Measurements from ENCODE around the gene ELAVL2.
"Not testable (repeated sequence)": the region's sequence is repeated elsewhere in the genome, so short reads cannot be mapped to it uniquely, and the experiment has no call there.

The ELAVL2 gene

DNA sequence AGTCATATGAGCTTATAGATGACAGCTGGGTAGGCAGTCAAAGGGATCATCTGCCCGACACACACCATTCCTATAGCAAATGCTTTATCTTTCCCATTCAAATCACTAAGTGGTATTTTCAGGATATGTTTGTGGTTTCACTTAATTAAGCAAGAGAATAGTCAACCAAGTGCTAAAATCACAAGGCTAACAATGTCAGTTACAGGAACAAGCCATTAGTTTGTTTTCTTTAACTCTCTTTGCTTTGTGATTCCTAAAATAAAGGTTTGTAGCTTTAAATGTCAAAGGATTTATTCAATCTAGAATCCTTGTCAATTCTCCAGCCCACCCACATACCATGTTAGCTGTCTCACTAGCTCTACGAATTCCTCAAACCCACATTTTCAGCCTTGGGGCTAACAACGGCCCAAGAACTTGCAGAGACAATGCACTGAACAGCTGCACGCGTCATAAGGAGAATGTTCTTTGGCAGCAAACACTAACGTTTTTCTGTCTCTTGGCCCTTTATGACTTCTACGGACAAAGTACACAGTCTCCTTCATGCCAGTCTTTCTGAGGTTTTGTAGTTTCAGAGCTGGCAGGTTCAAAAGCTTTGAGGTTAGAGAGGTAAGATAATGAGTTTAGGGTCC lies 56.6 kb downstream of the ELAVL2 start:
- DNase-seq (ENCODE audit: low spot score) = no peak

DNA sequence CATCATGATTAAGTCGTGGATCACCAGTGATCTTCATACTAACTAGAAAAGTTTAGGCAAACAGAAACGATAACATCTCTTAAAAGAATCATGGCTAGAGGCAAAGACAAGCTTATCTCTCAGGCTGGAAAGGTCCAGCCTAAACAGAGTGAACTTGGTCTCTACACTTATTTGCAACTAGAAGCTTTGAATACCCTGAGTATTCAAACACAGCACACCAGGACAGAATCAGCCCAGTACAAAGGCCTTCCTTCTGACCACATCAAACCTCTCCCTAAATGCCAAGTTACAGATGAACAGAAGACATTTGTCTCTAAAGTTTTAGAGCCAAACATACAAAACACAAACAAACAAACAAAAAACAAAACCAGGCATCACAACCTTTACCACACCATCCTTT lies 57.2 kb downstream of the ELAVL2 start:
- no peak for DNase-seq (ENCODE audit: low spot score)

DNA sequence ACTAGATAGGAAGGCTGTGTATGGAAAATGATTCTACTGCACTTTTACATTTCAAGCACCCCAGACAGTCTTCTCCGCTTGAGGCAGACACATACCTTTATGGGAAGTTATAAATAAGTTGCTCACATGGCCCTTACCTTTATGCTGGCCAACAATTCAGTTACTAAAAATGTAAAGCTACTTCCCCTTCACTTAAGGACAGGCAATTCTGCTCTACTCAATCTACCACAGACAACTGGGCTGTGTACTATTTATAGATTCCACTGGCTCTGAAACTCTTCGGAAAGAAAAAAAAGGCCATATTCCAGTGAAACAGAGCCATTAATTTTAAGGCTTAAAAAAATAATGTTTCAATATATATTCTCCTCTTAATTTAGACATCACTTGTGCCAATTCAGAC lies 59.4 kb downstream of the ELAVL2 start:
- DNase-seq (ENCODE audit: low spot score) = no peak

DNA sequence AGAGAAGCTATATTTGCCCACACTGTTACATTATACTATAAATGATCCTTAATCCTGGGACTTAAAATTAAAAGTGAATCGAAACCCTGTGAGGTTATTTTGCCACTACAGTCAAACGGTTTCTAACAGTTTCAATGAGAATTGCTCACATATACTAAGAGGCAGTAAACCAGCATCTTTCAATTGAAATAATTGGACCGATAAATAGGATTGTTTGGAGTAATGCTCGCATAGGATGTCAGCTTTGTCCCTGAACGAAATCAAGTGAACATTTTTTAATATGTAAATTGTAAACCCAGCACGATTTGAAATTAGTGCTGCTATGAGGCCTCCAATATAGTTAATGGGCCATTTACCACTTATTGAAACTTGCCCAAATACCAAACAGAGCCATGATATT lies 60.5 kb downstream of the ELAVL2 start:
- DNase-seq (ENCODE audit: low spot score) = no peak

DNA sequence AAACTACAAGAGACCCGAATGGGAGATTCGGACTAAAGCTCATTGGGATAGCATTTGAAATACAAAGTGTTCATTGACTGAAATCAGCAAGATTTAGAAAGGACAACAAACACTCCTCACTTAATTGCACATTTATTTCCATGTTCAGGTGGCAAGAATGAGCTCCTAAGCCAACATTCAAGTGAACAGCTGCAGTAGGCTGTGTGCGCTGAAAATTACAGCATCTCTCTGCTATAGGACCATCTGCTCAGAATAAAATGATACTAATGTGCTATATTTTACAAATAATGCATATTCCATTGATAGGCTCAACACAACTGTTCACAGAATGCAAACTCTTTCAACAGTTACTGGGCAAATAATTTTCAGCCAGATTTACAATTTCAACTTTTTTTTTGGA lies 61.8 kb downstream of the ELAVL2 start:
- DNase-seq (ENCODE audit: low spot score) = no peak

DNA sequence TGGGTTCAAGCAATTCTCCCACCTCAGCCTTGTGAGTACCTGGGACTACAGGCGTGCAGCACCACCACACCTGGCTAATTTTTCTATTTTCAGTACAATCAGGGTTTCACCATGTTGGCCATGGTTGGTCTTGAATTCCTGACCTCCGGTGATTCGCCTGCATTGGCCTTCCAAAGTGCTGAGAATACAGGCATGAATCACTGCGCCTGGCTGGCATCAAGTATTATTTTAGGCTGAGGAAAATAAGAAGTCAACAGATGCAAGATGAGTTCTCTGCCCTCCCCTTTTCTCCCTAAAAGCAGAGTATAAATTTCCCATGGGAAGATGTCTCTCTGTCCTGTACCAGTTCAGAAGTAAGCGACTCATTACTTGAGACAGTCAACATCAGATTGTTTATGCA lies 71.5 kb downstream of the ELAVL2 start:
- peak; percentile 12 for DNase-seq (ENCODE audit: low spot score)

DNA sequence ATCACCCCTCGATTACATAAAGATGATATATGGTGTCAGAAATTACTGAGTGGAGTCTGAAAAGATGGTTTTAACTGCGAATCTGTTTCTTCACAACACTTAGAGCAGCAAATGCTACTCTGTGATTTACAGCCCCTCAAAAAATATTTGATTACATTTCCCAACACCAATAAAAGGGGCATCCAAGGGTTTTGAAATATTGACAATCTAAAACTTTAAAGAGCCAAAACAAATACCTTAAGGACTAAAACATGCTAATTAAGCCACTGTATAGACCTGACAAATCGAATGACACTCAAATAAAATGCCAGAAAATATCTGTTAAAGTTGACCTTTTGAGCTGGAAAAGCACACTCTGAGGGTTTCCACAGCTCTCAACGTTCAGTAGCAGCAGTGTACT lies 73.2 kb downstream of the ELAVL2 start:
- no peak for DNase-seq (ENCODE audit: low spot score)

DNA sequence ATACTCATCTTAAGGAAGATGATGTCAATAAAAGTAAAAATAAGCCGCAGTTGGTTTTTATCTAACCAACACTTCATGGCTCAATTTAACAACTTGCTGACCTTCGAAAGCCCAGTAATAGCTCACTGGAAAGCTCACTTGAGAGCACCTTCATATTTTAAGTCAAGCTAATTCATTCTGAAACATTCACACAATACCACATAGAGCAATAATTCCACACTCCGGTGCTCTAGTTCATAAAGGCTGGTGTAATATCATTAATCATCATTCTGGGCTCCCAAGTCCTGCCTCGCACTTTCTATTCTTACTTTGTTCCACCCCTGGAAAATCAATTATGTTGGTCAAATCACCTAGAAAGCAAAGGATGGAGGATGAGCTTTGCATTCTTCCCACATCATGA lies 74.4 kb downstream of the ELAVL2 start:
- DNase-seq (ENCODE audit: low spot score) = no peak

DNA sequence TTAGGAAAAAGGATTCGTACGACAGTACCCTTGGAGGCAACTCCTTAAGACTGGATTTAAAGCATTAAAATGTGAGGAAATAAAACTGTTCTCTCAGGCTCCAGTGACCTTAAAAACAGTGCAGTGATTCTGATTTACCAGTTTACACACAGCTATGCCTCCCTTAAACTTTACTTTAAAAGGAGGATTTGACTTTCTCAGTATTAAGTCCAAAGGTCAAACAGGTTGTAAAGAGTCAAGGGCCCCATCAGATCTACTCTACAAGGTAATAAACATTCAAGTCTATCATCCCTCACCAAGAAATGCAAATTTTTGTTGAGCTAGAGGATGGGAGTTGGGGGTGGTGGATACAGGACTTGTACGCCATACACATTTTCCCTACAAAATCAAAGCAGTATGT lies 75.2 kb downstream of the ELAVL2 start:
- DNase-seq (ENCODE audit: low spot score) = no peak

DNA sequence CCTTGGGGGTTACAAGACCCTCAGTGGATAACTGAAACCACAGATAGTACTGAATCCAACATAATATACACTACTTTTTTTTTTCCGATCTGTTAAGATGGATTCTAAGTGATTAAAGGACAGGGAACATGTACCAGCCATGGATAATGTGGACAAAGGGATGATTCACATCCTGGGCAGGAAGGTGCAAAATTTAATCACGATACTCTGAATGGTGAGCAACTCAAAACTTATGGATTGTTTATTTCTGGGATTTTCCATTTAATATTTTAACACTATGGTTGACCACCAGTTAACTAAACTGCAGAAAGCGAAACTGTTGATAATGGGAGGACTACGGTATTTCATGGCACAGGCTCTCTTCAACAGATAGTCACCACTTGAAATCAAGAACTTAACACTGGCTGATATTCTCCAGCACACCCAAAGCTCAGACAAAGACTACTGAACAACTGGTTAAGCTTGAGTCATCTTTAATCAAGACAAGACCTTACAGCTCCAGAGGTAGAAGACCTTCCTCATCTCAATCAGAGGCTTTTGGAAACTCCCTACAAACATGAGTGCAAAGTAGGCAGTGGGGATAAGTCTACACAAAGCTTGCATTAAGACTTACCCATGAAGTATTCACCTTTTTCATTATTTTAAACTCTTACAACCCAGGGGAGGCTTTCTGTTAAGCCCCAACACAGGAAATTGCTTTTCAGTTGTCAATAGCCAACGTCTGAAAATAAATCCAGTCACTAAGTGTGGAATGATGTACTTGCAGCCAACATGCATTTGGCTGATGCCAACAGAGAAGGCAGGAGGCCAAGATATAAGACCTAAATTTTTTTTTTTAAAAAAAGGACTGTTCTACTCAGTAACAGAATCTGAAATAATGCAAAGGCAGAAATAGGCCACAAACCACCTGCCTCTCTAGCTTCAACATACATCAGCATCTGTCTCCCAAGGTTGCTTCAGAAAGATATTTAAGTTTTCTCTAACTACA lies 78.7 kb downstream of the ELAVL2 start:
- peak; percentile 60 for DNase-seq (ENCODE audit: low spot score)

DNA sequence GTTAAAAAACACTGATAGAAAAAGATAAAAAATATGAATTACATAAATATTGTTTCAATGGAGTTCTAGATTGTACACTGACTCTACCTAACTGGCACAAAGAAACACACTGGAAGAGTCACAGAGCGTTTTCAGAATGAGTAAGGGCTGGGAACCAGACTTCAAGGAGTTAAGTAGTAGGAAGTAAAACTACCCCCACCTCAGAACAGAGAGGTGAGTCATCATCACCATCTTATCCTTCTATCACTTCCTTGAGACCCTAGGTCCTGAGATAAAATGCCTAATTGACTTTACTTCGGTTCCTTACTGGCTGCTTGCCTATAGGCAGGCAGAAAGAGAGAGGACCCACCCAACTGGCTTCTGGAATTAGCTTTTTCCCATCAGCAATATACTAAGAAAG lies 79.7 kb downstream of the ELAVL2 start:
- DNase-seq (ENCODE audit: low spot score) = peak; percentile 50

DNA sequence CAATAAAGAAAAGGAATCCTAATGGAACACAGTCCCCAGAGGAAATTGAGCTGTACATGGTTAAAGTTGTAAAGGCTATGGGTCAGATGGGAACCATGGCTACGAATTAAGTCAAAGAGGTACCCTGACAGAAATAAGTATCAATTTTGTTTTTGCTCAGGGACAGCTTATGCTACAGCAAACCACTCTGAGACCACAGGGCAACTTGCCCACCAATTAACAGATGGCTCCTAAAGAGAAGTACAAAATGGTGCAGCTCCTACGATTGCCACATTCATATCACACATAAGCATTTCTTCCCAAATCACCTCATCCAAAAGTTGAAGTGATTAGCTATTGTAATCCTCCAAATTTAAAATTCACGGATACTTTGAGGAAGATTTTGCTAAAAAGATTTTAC lies 83.0 kb downstream of the ELAVL2 start:
- no peak for DNase-seq (ENCODE audit: low spot score)

DNA sequence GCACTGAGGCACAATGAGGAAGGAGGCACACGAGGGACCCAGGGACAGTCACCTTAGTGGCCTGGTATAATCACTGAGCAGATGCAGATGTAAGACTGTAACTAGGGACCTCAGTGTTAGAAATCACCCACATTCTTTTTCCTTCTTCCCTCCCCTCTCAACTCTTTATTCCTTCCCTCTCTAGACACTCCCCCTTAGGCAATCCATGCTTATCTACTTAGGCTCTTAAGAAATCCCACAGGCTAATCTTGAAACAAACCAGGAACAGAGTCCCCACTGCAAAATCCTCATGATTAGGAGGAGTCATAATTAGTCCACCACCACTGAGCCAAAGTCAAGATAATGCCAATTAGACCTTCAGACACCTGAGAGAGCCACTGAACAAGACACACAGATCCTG lies 84.7 kb downstream of the ELAVL2 start:
- DNase-seq (ENCODE audit: low spot score) = no peak

DNA sequence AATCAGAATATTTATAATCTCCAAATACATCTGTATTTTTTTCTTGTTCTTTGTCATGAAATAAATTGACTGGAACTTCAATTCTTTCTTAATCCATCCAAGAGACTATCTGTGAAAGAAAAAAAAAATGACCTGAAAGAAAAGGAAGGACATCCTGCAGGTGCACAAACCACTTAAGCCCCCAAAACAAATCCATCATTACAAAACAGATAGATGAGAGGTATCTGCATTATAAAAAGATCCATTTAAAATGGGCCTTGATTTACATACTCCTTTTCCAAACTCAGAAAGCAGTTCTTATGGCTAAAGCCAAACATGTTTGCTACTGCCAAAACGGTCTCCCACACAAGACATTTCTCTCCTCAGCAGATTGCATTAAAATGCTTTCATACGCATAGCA lies 85.5 kb downstream of the ELAVL2 start:
- no peak for DNase-seq (ENCODE audit: low spot score)

DNA sequence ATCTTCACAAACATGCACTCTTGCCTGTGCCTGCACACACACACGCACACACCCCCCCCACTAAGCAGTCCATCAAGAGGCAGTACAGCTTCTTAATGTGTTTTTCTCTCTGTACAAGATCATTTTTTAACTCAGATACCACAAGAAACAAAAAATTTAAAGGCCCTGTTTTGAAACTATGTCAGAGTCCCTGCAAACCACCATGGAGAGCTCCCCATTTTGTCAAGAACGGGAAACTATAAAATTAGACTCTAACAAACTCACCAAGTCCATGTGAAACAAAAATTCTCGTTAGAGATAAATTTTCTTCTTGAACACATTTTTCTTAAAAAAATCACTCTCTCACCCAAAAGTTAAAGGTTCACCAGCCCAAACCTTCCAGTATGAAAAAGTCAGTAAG lies 86.3 kb downstream of the ELAVL2 start:
- no peak for DNase-seq (ENCODE audit: low spot score)

DNA sequence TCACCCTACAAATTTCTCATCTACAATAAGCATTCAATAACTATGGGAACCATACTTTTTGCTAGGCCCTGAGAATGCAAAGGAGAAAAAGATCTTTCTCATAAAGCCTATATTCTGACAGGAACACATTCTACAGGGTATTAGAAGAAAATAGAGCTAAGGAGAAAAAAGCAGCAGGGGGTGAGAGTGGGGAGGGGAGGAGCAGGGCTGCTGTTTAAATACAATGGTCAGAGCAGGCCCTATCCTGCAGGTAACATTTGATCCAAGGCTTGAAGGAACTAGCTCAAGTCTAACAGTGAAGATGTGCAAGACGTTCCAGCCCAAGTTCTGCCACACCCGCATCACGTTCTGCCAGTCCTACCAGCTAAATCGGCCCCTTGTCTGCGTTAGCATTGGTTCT lies 89.7 kb downstream of the ELAVL2 start:
- DNase-seq (ENCODE audit: low spot score) = no peak

DNA sequence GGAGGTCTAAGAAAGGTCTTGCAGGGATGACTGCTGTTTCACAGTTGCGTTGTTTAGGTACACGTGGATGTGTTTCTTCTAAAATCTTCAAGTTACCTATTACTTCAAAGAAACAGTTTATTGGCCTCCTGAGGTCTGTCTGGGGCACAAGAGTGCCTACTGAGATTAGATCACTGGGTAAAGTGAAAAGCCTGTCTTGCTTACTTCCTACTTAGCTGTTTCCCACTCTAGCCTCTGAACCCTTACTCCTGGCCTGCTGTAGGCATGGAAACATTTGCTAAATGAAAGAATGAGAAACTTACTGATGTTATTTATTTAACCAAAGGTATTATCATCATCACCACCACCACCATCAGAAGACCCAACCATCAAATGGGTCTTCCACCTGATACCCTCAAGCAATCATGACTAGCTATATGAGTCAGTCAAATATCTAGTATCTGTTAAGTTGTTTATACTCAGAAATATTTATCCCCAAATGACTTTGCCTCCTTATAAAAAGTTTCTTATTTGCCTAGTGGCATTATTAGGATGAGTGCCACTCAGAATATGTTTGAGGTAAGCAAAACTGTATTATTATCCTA lies 92.5 kb downstream of the ELAVL2 start:
- DNase-seq (ENCODE audit: low spot score) = no peak

DNA sequence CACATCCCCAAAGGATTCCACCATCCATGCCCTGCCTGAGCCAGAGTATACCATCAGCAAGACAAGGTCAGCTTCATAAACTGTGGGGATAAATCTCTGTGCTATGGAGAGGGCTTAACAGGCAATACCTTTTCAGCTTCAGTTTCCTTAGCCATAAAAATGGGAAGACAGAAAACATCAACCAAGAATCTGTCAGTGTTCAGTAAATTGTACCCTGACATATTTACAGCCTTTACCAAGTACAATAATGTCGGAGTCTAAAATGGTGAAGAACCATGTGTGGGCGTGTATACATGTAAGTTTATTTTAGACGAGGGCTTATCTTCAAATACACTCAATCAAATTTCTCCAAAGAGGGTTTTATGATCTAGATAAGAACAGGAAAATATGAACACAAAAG lies 94.7 kb downstream of the ELAVL2 start:
- no peak for DNase-seq (ENCODE audit: low spot score)

DNA sequence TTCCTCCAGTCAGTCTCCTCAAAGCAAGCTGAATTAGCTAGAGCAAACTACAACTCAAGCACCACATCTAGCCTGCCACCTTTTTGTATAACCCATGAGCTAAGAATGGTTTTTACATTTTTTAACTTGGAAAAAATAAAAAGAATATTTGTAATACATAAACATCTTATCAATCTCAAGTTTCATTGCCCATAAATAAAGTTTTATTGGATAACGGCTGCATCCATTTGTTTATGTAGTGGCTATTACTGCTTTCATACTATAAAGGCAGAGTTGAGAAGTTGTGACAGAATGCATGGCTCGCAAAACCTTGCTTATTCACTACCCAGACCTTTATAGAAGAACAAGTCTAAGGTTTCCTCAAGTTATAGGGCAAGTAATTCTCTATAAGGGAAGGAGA lies 95.7 kb downstream of the ELAVL2 start:
- DNase-seq (ENCODE audit: low spot score) = no peak

DNA sequence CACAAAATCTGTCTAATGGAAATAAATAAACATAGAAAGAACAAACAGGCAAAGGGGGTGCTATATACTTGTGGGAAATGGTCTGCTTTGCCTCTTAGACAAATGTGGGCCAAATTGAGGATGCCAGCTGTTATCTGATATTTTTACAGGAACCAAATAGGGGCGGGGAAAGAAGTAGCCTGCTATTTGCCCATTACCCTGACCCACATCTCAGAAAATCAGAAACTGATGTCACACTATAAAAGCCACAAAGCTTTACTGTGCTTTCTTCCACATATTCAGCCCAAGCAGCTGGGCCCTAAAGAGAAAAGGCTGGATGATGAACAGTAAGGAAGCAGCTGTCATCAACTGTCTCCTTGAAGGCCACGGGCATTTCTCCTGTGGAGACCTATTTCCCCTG lies 97.3 kb downstream of the ELAVL2 start:
- DNase-seq (ENCODE audit: low spot score) = no peak

DNA sequence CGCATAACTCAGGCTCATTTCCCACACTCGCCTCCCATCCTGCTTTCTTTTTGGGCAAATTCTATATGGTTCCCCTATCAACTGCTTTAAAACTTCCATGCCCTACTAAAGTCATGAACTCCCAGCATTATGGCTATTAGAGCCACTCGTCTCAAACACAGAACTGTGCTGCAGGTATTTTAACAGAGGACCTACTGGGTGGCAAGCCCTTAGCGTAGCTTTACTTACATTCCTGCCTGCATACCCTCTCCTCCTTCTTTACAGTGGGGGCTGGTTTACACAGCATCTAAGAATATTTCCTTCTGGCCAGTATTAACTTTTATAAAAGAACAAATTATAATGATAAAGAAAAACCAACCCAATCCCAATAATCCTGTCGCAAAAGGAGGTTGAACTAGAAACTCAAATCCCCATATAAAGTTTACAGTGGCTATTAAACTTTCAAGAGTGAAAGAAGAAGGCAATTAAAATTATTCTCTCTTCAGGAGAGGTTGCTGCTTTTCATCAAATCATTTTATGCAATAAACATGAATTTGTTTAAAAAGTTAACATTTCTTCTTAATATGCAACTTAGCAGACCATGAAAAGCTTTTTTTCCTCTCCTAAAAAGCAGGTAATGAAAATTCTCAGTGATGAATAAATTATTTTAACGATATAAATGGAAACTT lies 100.6 kb downstream of the ELAVL2 start:
- no peak for DNase-seq (ENCODE audit: low spot score)

DNA sequence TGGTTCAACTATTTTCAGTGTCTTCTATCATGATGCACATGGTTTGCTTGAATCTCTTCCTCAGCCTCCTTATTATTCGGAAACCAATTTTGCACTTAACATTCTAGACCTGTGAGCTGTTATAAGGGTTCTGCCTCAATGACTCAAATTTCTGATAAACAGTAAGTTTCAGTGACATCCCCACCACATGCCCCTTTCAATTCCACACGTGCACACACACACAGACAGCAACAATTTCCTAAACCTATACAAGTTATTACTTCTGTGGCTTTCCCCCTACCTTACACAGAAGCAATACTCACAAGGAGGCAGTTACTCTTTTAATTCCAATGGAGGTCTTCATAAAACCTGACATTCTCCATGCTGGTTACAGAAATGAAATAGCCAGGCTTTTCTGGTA lies 102.4 kb downstream of the ELAVL2 start:
- DNase-seq (ENCODE audit: low spot score) = no peak

DNA sequence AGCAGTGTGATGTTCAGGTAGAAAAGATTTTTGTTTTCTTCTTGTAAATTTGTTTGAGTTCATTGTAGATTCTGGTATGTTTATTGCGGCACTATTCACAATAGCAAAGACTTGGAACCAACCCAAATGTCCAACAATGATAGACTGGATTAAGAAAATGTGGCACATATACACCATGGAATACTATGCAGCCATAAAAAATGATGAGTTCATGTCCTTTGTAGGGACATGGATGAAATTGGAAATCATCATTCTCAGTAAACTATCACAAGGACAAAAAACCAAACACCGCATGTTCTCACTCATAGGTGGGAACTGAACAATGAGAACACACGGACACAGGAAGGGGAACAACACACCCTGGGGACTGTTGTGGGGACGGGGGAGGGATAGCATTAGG lies 103.0 kb downstream of the ELAVL2 start:
- not testable (repeated sequence) for DNase-seq (ENCODE audit: low spot score)

All from kidney capillary endothelial cell (primary cell).